Measurements from ENCODE around the gene UGT3A2. TPM values are rescaled to one million over a fixed set of nuclear protein-coding genes. Genes with fewer than 3 reads are reported as not detected.
"Not testable (repeated sequence)": the region's sequence is repeated elsewhere in the genome, so short reads cannot be mapped to it uniquely, and the experiment has no call there.

UGT3A2 gene
- total RNA-seq, 1 donor from 2014 or later = 0.67 TPM

DNA sequence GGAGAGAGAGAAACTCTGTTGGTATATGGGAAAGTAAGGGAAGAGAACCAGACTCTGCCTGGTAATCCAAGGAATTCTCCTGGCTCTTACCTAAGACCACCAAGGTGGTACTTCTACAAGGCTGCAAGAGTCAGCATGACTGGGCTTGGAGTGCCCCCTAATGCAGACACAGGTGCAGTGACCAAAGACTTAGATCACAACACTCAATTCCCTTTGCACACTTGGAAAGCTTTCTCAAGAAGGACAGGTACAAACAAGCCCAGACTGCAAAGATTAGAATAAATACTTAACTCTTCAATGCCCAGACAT is 25.2 kb downstream of the UGT3A2 start:
- H3K4me3 Mint-ChIP-seq (ENCODE audit: low read depth) = no peak overlapping the region
- H3K27me3 Mint-ChIP-seq = no peaks in the 10 kb centered on the region
- peaks cover 4% of the 10 kb centered on the region for H3K4me1 Mint-ChIP-seq (ENCODE audit: low read depth)
- TF ChIP-seq, protein P1, sequence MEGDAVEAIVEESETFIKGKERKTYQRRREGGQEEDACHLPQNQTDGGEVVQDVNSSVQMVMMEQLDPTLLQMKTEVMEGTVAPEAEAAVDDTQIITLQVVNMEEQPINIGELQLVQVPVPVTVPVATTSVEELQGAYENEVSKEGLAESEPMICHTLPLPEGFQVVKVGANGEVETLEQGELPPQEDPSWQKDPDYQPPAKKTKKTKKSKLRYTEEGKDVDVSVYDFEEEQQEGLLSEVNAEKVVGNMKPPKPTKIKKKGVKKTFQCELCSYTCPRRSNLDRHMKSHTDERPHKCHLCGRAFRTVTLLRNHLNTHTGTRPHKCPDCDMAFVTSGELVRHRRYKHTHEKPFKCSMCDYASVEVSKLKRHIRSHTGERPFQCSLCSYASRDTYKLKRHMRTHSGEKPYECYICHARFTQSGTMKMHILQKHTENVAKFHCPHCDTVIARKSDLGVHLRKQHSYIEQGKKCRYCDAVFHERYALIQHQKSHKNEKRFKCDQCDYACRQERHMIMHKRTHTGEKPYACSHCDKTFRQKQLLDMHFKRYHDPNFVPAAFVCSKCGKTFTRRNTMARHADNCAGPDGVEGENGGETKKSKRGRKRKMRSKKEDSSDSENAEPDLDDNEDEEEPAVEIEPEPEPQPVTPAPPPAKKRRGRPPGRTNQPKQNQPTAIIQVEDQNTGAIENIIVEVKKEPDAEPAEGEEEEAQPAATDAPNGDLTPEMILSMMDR (IDR thresholded peaks at IDR 0.05; ENCODE audit: unreplicated experiment) = peak; percentile 36
- DNase-seq (ENCODE audit: low spot score, unreplicated experiment) = no peak
- H3K36me3 Mint-ChIP-seq (ENCODE audit: insufficient read depth) = no peaks in the 10 kb centered on the region
- peaks cover 3% of the 10 kb centered on the region for H3K9me3 Mint-ChIP-seq (ENCODE audit: low read depth)
- no peak overlapping the region for H3K27ac Mint-ChIP-seq

DNA sequence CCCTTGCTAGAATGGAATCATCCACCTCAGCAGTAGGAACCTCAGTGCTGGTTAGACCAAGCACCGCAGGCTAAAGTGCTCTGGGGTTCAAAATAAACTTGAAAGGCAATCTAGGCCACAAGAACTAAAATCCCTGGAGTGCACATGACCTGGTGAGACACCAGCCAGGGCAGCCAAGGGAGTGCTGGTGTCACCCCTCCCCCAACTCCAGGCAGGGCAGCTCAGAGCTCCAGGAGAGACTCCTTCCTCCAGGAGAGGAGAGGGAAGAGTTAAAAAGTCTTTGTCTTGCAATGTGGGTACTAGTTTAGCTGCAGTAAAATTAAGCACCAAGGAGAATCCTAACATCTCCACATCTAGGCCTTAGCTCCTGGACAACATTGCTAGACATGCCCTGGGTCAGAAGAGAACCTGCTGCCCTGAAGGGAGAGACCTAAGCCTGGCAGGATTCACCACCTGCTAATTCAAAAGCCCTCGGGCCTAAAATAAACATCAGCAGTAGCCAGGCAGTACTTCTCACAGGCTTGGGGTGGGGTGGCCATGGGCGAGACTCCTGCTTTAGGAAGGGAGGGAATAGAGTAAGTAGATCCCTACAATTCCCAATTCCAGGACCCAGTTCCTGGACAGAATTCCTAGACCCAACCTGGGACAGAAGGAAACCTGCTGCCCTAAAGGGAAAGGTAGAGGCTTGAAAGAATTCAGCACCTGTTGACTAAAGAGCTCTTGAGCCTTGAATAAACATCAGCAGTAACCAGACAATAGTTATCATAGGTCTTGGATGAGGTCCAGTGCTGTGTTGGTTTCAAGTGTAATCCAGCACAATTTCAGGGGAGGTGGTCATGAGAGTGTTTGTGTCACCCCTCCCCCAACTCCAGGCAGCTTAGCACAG is 25.8 kb downstream of the UGT3A2 start:
- TF ChIP-seq, protein P1 (IDR thresholded peaks at IDR 0.05; ENCODE audit: unreplicated experiment) = no peak
- H3K9me3 Mint-ChIP-seq (ENCODE audit: low read depth) = peaks cover 3% of the 10 kb centered on the region
- H3K27me3 Mint-ChIP-seq = no peaks in the 10 kb centered on the region
- H3K36me3 Mint-ChIP-seq (ENCODE audit: insufficient read depth) = no peaks in the 10 kb centered on the region
- no peak overlapping the region for H3K4me3 Mint-ChIP-seq (ENCODE audit: low read depth)
- H3K4me1 Mint-ChIP-seq (ENCODE audit: low read depth) = peaks cover 4% of the 10 kb centered on the region
- no peak overlapping the region for H3K27ac Mint-ChIP-seq
- DNase-seq (ENCODE audit: low spot score, unreplicated experiment) = no peak

DNA sequence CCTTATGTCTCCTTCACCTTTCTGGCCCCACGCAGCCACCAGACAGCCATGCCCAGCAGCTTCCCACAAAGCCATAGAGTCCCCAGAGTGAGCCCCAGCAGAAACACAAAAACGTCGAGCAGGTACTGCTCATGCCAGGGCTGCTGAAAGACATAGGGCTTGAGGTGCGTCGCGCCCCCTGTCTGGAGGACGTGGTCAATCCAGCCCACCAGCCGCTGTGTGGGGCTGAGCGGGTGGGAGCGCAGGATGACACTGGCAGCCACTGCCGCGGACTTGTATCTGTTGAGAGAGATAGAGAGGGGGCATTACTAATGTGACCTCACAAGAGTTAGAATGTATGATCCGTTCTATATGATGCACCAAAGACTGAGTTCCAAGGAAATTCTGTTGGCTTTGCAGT is 31.0 kb downstream of the UGT3A2 start:
- H3K27ac Mint-ChIP-seq = no peak overlapping the region
- H3K27me3 Mint-ChIP-seq = no peaks in the 10 kb centered on the region
- TF ChIP-seq, protein P1 (IDR thresholded peaks at IDR 0.05; ENCODE audit: unreplicated experiment) = no peak
- peaks cover 2% of the 10 kb centered on the region for H3K4me1 Mint-ChIP-seq (ENCODE audit: low read depth)
- DNase-seq (ENCODE audit: low spot score, unreplicated experiment) = no peak
- H3K36me3 Mint-ChIP-seq (ENCODE audit: insufficient read depth) = no peaks in the 10 kb centered on the region
- H3K4me3 Mint-ChIP-seq (ENCODE audit: low read depth) = no peak overlapping the region
- no peaks in the 10 kb centered on the region for H3K9me3 Mint-ChIP-seq (ENCODE audit: low read depth)

DNA sequence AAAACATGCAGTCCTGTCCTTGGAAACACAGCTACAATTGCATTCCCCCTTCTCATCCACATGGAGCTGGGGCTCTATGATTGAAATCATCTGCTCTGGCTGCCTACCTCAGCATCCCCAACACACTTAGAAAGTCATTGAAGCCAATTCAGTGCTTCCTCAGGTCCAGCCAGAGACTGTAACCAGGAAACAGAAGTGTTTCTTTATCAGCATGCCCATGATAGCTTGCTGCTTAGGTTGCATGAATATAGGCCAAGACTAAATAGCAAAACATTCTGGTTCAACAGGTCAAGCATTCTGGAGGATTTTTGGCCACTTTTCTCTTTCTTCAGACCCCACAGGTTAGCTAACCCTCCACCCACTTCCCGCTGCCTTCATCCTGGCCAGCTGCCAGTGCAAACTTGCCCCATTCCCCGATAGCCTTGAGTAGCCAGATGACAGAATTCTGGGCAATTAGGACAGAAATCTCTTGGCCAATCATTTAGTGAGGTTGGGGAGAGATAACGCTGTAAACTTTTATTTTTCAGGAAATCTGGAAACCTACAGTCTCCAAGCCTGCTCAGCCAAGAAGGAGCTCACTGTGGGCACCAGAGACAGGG is 32.0 kb downstream of the UGT3A2 start:
- H3K9me3 Mint-ChIP-seq (ENCODE audit: low read depth) = not testable (repeated sequence)

DNA sequence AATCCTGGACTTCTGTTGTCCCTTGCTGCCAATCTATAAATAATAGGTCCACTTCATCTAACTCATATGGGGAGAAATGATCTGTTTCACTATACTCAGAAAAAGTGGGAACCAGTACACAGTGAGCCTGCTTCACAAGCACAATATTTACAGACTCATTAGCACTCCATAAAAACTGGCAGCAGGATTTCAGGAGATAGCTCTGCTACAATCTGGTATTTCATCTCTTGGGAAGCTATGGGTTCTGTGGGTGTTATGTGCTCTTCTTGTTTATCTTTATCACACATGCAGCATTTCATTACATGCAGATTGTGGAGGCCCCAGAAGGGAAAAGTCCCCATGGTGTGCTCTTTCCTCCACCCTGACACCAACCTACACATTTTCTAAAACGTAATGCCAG is 33.2 kb downstream of the UGT3A2 start:
- TF ChIP-seq, protein P1 (IDR thresholded peaks at IDR 0.05; ENCODE audit: unreplicated experiment) = no peak
- Mint-ChIP-seq H3K9me3 (ENCODE audit: low read depth) (no peaks in the 10 kb centered on the region), H3K27me3 (no peaks in the 10 kb centered on the region)

More for the DNA sequence above, 32.0 kb downstream of the UGT3A2 start:
- not testable (repeated sequence) for H3K36me3 Mint-ChIP-seq (ENCODE audit: insufficient read depth); H3K27me3 Mint-ChIP-seq; H3K4me1 Mint-ChIP-seq (ENCODE audit: low read depth); H3K27ac Mint-ChIP-seq; DNase-seq (ENCODE audit: low spot score, unreplicated experiment); H3K4me3 Mint-ChIP-seq (ENCODE audit: low read depth)

More for the DNA sequence above, 33.2 kb downstream of the UGT3A2 start:
- H3K4me3 Mint-ChIP-seq (ENCODE audit: low read depth) = no peak overlapping the region
- peaks cover 2% of the 10 kb centered on the region for H3K4me1 Mint-ChIP-seq (ENCODE audit: low read depth)
- DNase-seq (ENCODE audit: low spot score, unreplicated experiment) = no peak
- no peaks in the 10 kb centered on the region for H3K36me3 Mint-ChIP-seq (ENCODE audit: insufficient read depth)
- H3K27ac Mint-ChIP-seq = no peak overlapping the region

All from progenitor cell of endocrine pancreas (in vitro differentiated cells).